GM12891 (cell line): ENCODE data around the gene AKAP12.

Source experiments
- DNase-seq: peaks from one replicate; pipeline ENCODE4 v3.0.0; 2011; ENCODE audit warnings: low spot score; ENCODE audit not compliant: insufficient read length
- FAIRE-seq: peaks from 2 replicates; lab custom pipeline; 2011; peaks lifted over from hg19 to GRCh38; lab: Jason Lieb, UNC
- PAX5 ChIP-seq: IDR thresholded peaks from 2 replicates; pipeline ENCODE4 v1.6.1; 2011; ENCODE audit warnings: low read length, moderate library complexity, mild to moderate bottlenecking; ENCODE audit not compliant: insufficient read depth, severe bottlenecking
- POLR2A ChIP-seq: IDR thresholded peaks from 2 replicates; pipeline ENCODE4 v1.6.1; 2011; ENCODE audit warnings: low read depth, low read length, control low read depth
- POLR2AphosphoS5 ChIP-seq: IDR thresholded peaks from 2 replicates; pipeline ENCODE4 v1.6.1; 2011; ENCODE audit warnings: low read depth, low read length, control low read depth
- POU2F2 ChIP-seq: IDR thresholded peaks from 2 replicates; pipeline ENCODE4 v1.6.1; 2011; ENCODE audit warnings: low read depth, mild to moderate bottlenecking, control low read depth, low read length, moderate library complexity
- SPI1 ChIP-seq: IDR thresholded peaks from 2 replicates; pipeline ENCODE4 v1.6.1; 2011; ENCODE audit warnings: low read depth, low read length, control low read depth
- TAF1 ChIP-seq: IDR thresholded peaks from 2 replicates; pipeline ENCODE4 v1.6.1; 2011; ENCODE audit warnings: low read depth, low read length, control low read depth

Gene AKAP12

GRCh38 chr6:151358475-151358874 lies 118.7 kb downstream of the AKAP12 start:
- no peak for TF ChIP-seq TAF1
- TF ChIP-seq POU2F2: no peak
- no peak for TF ChIP-seq POLR2AphosphoS5
- TF ChIP-seq SPI1: no peak
- no peak for TF ChIP-seq POLR2A
- TF ChIP-seq PAX5: no peak
- no peak for FAIRE-seq
- DNase-seq: no peak

GRCh38 chr6:151359486-151359885 lies 119.7 kb downstream of the AKAP12 start:
- no peak for DNase-seq
- no peak for FAIRE-seq
- TF ChIP-seq TAF1 (no peak), POLR2A (no peak), POU2F2 (no peak), PAX5 (no peak), POLR2AphosphoS5 (no peak), SPI1 (no peak)

GRCh38 chr6:151365233-151365632 lies 125.5 kb downstream of the AKAP12 start:
- FAIRE-seq (no peak), DNase-seq (no peak)
- TF ChIP-seq SPI1 (no peak), PAX5 (no peak), POU2F2 (no peak)

- FAIRE-seq: no peak
Observed at GRCh38 chr6:151370509-151371078, 130.8 kb downstream of the AKAP12 start.

GRCh38 chr6:151372164-151372563 lies 132.4 kb downstream of the AKAP12 start:
- DNase-seq (no peak), FAIRE-seq (no peak)
- TF ChIP-seq POU2F2 (no peak), POLR2A (no peak), POLR2AphosphoS5 (no peak), PAX5 (no peak), SPI1 (no peak), TAF1 (no peak)

More at GRCh38 chr6:151370509-151371078, 130.8 kb downstream of the AKAP12 start:
- DNase-seq: no peak
- TF ChIP-seq PAX5 (no peak), TAF1 (no peak), POLR2A (no peak), POLR2AphosphoS5 (no peak), SPI1 (no peak), POU2F2 (no peak)

GRCh38 chr6:151374036-151374683 lies 134.4 kb downstream of the AKAP12 start:
- DNase-seq: no peak

GRCh38 chr6:151375833-151376232 lies 136.1 kb downstream of the AKAP12 start:
- TF ChIP-seq TAF1 (no peak), SPI1 (no peak), PAX5 (no peak), POLR2AphosphoS5 (no peak), POU2F2 (no peak), POLR2A (no peak)
- no peak for FAIRE-seq

More at GRCh38 chr6:151374036-151374683, 134.4 kb downstream of the AKAP12 start:
- TF ChIP-seq SPI1 (no peak), PAX5 (no peak), POU2F2 (no peak), POLR2A (no peak), TAF1 (no peak), POLR2AphosphoS5 (no peak)
- FAIRE-seq: no peak

GRCh38 chr6:151376440-151376839 lies 136.7 kb downstream of the AKAP12 start:
- no peak for DNase-seq
- no peak for TF ChIP-seq POLR2AphosphoS5
- no peak for TF ChIP-seq POU2F2
- no peak for TF ChIP-seq TAF1
- no peak for TF ChIP-seq SPI1
- no peak for TF ChIP-seq POLR2A
- TF ChIP-seq PAX5: no peak
- no peak for FAIRE-seq

More at GRCh38 chr6:151375833-151376232, 136.1 kb downstream of the AKAP12 start:
- no peak for DNase-seq

GRCh38 chr6:151377095-151377494 lies 137.3 kb downstream of the AKAP12 start:
- no peak for TF ChIP-seq PAX5
- TF ChIP-seq SPI1: no peak
- no peak for TF ChIP-seq POLR2A
- FAIRE-seq (no peak), DNase-seq (no peak)

- no peak for FAIRE-seq
- no peak for DNase-seq
- TF ChIP-seq POLR2AphosphoS5 (no peak), SPI1 (peak; percentile 52), TAF1 (peak; percentile 22; the same call in 1 of the 2 replicates)
Observed at GRCh38 chr6:151379933-151380847, 140.4 kb downstream of the AKAP12 start.
